Erythroblast (primary cell): ENCODE results near the gene PROM2.

ENCODE experiments used
- GATA1 ChIP-seq: IDR thresholded peaks from 2 replicates; pipeline ENCODE4 v1.6.1; 2011; ENCODE audit warnings: low read depth, mild to moderate bottlenecking, control low read depth, low read length, moderate library complexity
- POLR2A ChIP-seq: IDR thresholded peaks from 2 replicates; pipeline ENCODE4 v1.6.1; 2011; ENCODE audit warnings: mild to moderate bottlenecking, low read length

DNA sequence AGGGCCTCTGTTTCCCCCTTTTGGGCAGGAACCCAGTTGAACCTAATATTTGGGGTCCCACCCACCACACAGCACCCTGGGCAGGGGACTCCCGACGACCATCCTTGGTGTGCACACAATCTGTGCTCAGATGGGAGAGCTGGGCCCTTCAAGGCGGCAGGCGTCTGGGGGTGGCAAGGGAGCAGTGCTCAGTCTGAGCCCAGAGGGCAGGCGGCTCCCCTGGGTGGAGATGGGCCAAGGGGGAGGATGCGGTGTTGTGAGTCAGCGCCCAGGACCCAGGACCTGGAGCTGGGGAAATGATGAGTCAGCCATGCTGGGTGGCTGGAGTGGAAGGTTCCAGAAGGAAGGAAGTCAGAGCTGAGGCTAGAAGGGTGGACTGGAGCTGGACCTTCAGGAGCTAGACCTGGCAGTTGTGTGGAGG is 3.8 kb downstream of the PROM2 start:
- TF ChIP-seq POLR2A (no peak), GATA1 (no peak)
